Endothelial cell of umbilical vein (primary cell): Measurements from ENCODE around the gene RP9. TPM values are rescaled to one million over a fixed set of nuclear protein-coding genes. Genes with fewer than 3 reads are reported as not detected.

Source experiments
- BruUV-seq: library from RNA; stranded (reverse); fragments of 400-500 nt; replicated peaks from 2 replicates; lab custom pipeline; 2021; lab: Mats Ljungman, UMichigan
- CTCF ChIA-PET: fragments of 300-600, 350-600 bp; sonication (Branson Sonifier 250); formaldehyde crosslinking; loops from one replicate; lab custom pipeline; 2021; ENCODE audit warnings: antibody characterized with exemption, inconsistent platforms; lab: Charles Lee
- POLR2A ChIA-PET: fragments of 300-600, 350-600 bp; sonication (Branson Sonifier 250); formaldehyde crosslinking; loops from one replicate; lab custom pipeline; 2021; ENCODE audit warnings: antibody characterized with exemption, inconsistent platforms; lab: Charles Lee
- DNase-seq: peaks from one replicate; pipeline ENCODE4 v3.0.0-alpha.2; 2011; ENCODE audit warnings: low read depth, low spot score
- FAIRE-seq: peaks from 2 replicates; lab custom pipeline; 2011; peaks lifted over from hg19 to GRCh38; lab: Jason Lieb, UNC
- H2AFZ ChIP-seq: 2 replicates; pipeline ENCODE4 v1.6.0; 2012; ENCODE audit warnings: low read depth, low read length, control low read depth, inconsistent platforms
- H3K27ac ChIP-seq: 2 replicates; pipeline ENCODE4 v1.5.1; 2011; ENCODE audit warnings: low read depth, mild to moderate bottlenecking, control low read depth, low read length, moderate library complexity; ENCODE audit not compliant: insufficient read depth
- H3K27me3 ChIP-seq, 2 experiments: 2 replicates each; pipeline versions ENCODE4 v1.6.0 to v1.6.1; 2011; ENCODE audit warnings: low read length in 2 of 2, mixed read lengths in 1 of 2; ENCODE audit not compliant: control insufficient read depth in 2 of 2, insufficient read depth in 2 of 2
- H3K36me3 ChIP-seq, 2 experiments: 2 replicates in 1 of 2; 3 replicates in 1 of 2; pipeline ENCODE4 v1.5.1; 2011; ENCODE audit warnings: low read length in 2 of 2, mild to moderate bottlenecking in 1 of 2, moderate library complexity in 1 of 2; ENCODE audit not compliant: control insufficient read depth in 2 of 2, insufficient read depth in 2 of 2; ENCODE audit errors: extremely low read depth in 1 of 2
- H3K4me1 ChIP-seq: 3 replicates; pipeline ENCODE4 v1.5.1; 2011; ENCODE audit warnings: mild to moderate bottlenecking, low read length; ENCODE audit not compliant: control insufficient read depth, insufficient read depth; ENCODE audit errors: extremely low read depth
- H3K4me2 ChIP-seq: 2 replicates; pipeline ENCODE4 v1.6.1; 2011; ENCODE audit warnings: low read length, control low read depth, mixed read lengths; ENCODE audit not compliant: insufficient read depth
- H3K4me3 ChIP-seq, 3 experiments: fragments of 200-600 bp in 1 of 3; sonication (generic), shearing (Covaris generic) in 1 of 3; replicated peaks in 1 of 3; 2 replicates each; pipeline ENCODE4 v1.5.1; 2011 to 2016; ENCODE audit warnings: control low read depth in 3 of 3, low read length in 3 of 3, mild to moderate bottlenecking in 2 of 3, inconsistent platforms in 1 of 3, low read depth in 1 of 3, moderate library complexity in 1 of 3; ENCODE audit not compliant: insufficient read depth in 1 of 3
- H3K79me2 ChIP-seq: 2 replicates; pipeline ENCODE4 v1.6.0; 2012; ENCODE audit warnings: low read length, inconsistent platforms; ENCODE audit not compliant: control insufficient read depth, insufficient read depth
- H3K9ac ChIP-seq: replicated peaks from 2 replicates; pipeline ENCODE3; 2011; ENCODE audit warnings: low read length, control low read depth; ENCODE audit not compliant: insufficient read depth; ENCODE audit errors: extremely low read depth
- H3K9me1 ChIP-seq: replicated peaks from 3 replicates; pipeline ENCODE4 v1.6.0; 2011; ENCODE audit warnings: mild to moderate bottlenecking, low read length; ENCODE audit not compliant: control insufficient read depth, insufficient read depth; ENCODE audit errors: extremely low read depth
- H3K9me3 ChIP-seq: replicated peaks from 2 replicates; pipeline ENCODE4 v1.5.1; 2012; ENCODE audit warnings: low read length, inconsistent platforms; ENCODE audit not compliant: control insufficient read depth, insufficient read depth
- H4K20me1 ChIP-seq: replicated peaks from 2 replicates; pipeline ENCODE3; 2011; ENCODE audit warnings: mild to moderate bottlenecking, low read length; ENCODE audit not compliant: control insufficient read depth, insufficient read depth; ENCODE audit errors: extremely low read depth
- CTCF ChIP-seq, 2 donors: IDR thresholded peaks; 1 replicate in 1 of 2; 2 replicates in 1 of 2; pipeline ENCODE4 v1.5.1; 2011; ENCODE audit warnings: low read length in 2 of 2, mild to moderate bottlenecking in 2 of 2, moderate library complexity in 2 of 2, control low read depth in 1 of 2, inconsistent platforms in 1 of 2, low read depth in 1 of 2; ENCODE audit not compliant: insufficient read depth in 1 of 2; ENCODE audit errors: extremely low read depth in 1 of 2
- EZH2 ChIP-seq: IDR thresholded peaks from 2 replicates; pipeline ENCODE4 v1.6.1; 2012; ENCODE audit warnings: borderline replicate concordance, low read depth, mild to moderate bottlenecking, moderate library complexity, low read length, inconsistent platforms; ENCODE audit not compliant: severe bottlenecking
- FOS ChIP-seq: IDR thresholded peaks from 2 replicates; pipeline ENCODE4 v1.6.1; 2011; ENCODE audit warnings: mild to moderate bottlenecking, low read length, moderate library complexity, borderline replicate concordance; ENCODE audit not compliant: insufficient read depth
- GATA2 ChIP-seq: IDR thresholded peaks from 2 replicates; pipeline ENCODE4 v1.7.0; 2011; ENCODE audit warnings: low read depth, mild to moderate bottlenecking, moderate library complexity, mixed read lengths, low read length; ENCODE audit not compliant: insufficient read length, insufficient read depth
- JUN ChIP-seq: IDR thresholded peaks from 2 replicates; pipeline ENCODE4 v1.6.1; 2011; ENCODE audit warnings: borderline replicate concordance, low read depth; ENCODE audit not compliant: insufficient read length, insufficient read depth
- MAX ChIP-seq: IDR thresholded peaks from 2 replicates; pipeline ENCODE4 v1.6.1; 2011; ENCODE audit not compliant: insufficient read depth, insufficient read length
- MYC ChIP-seq: IDR thresholded peaks from one replicate; pipeline ENCODE4 v1.6.1; 2011; ENCODE audit warnings: mild to moderate bottlenecking, low read depth, low read length
- POLR2A ChIP-seq: IDR thresholded peaks from 2 replicates; pipeline ENCODE4 v1.6.1; 2012; ENCODE audit warnings: low read depth, mild to moderate bottlenecking, control low read depth, low read length
- POLR2AphosphoS5 ChIP-seq: IDR thresholded peaks from 2 replicates; pipeline ENCODE4 v1.6.1; 2012; ENCODE audit warnings: low read depth, mild to moderate bottlenecking, control low read depth, low read length, moderate library complexity; ENCODE audit not compliant: insufficient read depth
- dilution Hi-C: fragments of 300-500 bp; cut with MboI; formaldehyde crosslinking; loops from one replicate; pipeline ENCODE4 v1.15.0; 2019; ENCODE audit warnings: low sequenced_read_pairs; ENCODE audit not compliant: extremely low pct_ligation_motif_present
- intact Hi-C: fragments of 100-400 bp; cut with micrococcal nuclease; formaldehyde crosslinking; loops from one replicate; pipeline ENCODE4 v1.10.0; 2022
- polyA plus RNA-seq, 4 experiments: library from polyadenylated mRNA; depleted of rRNA in 3 of 4; stranded (reverse) in 3 of 4; unstranded in 1 of 4; fragments of >200 nt; gene quantifications; 2 replicates each; pipeline versions ENCODE4 v1.2.1 to v1.2.3, GENCODE V29; 2011 to 2012; ENCODE audit warnings: missing spikeins in 1 of 4
- total RNA-seq: library from RNA; stranded (reverse); gene quantifications from 2 replicates; pipeline ENCODE4 v1.2.3, GENCODE V29; 2021

The RP9 gene
- total and polyA plus RNA-seq, 2 donors (not counting 3 experiments of a cell fraction or from before 2014, with no cell fraction given) = 16.0 to 18.5 TPM

- peaks cover 11% of the 10 kb centered on the region for H3K4me1 ChIP-seq
- ChIA-PET CTCF (interaction anchor here (0.9 to 1.2 kb wide), 2 partner anchors 14 to 208 kb away, joined by 3 read pairs; no protein-coding TSS in a partner anchor), POLR2A (no interaction called here)
- dilution Hi-C loops (no loop called here), intact Hi-C loops (loop anchor here (1.0 to 5.0 kb wide), 2 partner anchors 8 to 112 kb away; partner anchors contain the start of gene NT5C3A)
- no peak for TF ChIP-seq CTCF (IDR thresholded peaks at IDR 0.05; ENCODE audit: extremely low read depth in 1 of 2, insufficient read depth in 1 of 2, low read depth in 1 of 2, low read length in 2 of 2)
- TF ChIP-seq FOS = peak; percentile 74
- TF ChIP-seq JUN = peak; percentile 64
- TF ChIP-seq MYC = no peak
- no peak for TF ChIP-seq EZH2
- TF ChIP-seq MAX = no peak
- no peak for TF ChIP-seq POLR2A
- peak; percentile 40 for TF ChIP-seq GATA2
- TF ChIP-seq POLR2AphosphoS5 = no peak
- FAIRE-seq (no peak), DNase-seq (peak; percentile 67)
- no peaks in the 10 kb centered on the region for H3K27me3 ChIP-seq
- H3K9me1 ChIP-seq = no peaks in the 10 kb centered on the region
- peak overlapping the region; percentile 25 for H3K4me2 ChIP-seq
- no peak overlapping the region for H2AFZ ChIP-seq
- peak overlapping the region; percentile 69 for H3K27ac ChIP-seq
- H3K9me3 ChIP-seq = no peaks in the 10 kb centered on the region
- no TSS peak for BruUV-seq
- no peak overlapping the region for H3K9ac ChIP-seq
- H3K36me3 ChIP-seq = no peaks in the 10 kb centered on the region
- H3K79me2 ChIP-seq = peaks cover 86% of the 10 kb centered on the region
- H4K20me1 ChIP-seq = no peaks in the 10 kb centered on the region
- H3K4me3 ChIP-seq = no peak overlapping the region
These were observed 54.8 kb downstream of the RP9 start for GRCh38 chr7:33054261-33054964.
